NCI-H146 treated with DMSO at 0.1 percent for 48 hours (cell line): ENCODE measurements around the gene MAP2K3.
"Not testable (repeated sequence)": the region's sequence is repeated elsewhere in the genome, so short reads cannot be mapped to it uniquely, and the experiment has no call there.

ENCODE experiments used
- DNase-seq: peaks from one replicate; lab custom pipeline; 2025; ENCODE audit not compliant: unreplicated experiment; lab: John Stamatoyannopoulos, UW

Gene MAP2K3

GRCh38 chr17:21350495-21350894 is 66.0 kb downstream of the MAP2K3 start:
- DNase-seq, result not testable (repeated sequence)

- DNase-seq, result no peak
These were observed 67.0 kb downstream of the MAP2K3 start for GRCh38 chr17:21351366-21352065.

- no peak for DNase-seq
These were observed 67.9 kb downstream of the MAP2K3 start for GRCh38 chr17:21352221-21352980.

- no peak for DNase-seq
These were observed 68.4 kb downstream of the MAP2K3 start for GRCh38 chr17:21352981-21353265.

- no peak for DNase-seq
These were observed 69.0 kb downstream of the MAP2K3 start for GRCh38 chr17:21353326-21354010.

GRCh38 chr17:21354796-21355385 is 70.4 kb downstream of the MAP2K3 start:
- no peak for DNase-seq

- DNase-seq, result no peak
These were observed 71.1 kb downstream of the MAP2K3 start for GRCh38 chr17:21355586-21355985.

GRCh38 chr17:21356537-21357127 is 72.1 kb downstream of the MAP2K3 start:
- DNase-seq, result no peak

- no peak for DNase-seq
These were observed 72.8 kb downstream of the MAP2K3 start for GRCh38 chr17:21357281-21357680.

GRCh38 chr17:21357696-21358656 is 73.5 kb downstream of the MAP2K3 start:
- no peak for DNase-seq

- no peak for DNase-seq
These were observed 74.4 kb downstream of the MAP2K3 start for GRCh38 chr17:21358682-21359482.

- DNase-seq, result no peak
These were observed 75.0 kb downstream of the MAP2K3 start for GRCh38 chr17:21359483-21359840.

GRCh38 chr17:21360048-21360447 is 75.5 kb downstream of the MAP2K3 start:
- no peak for DNase-seq

- DNase-seq, result no peak
These were observed 76.7 kb downstream of the MAP2K3 start for GRCh38 chr17:21361020-21361809.

GRCh38 chr17:21362331-21362931 is 77.9 kb downstream of the MAP2K3 start:
- no peak for DNase-seq

- no peak for DNase-seq
These were observed 79.5 kb downstream of the MAP2K3 start for GRCh38 chr17:21363776-21364642.
